ENCODE measurements around the gene CNGA2. TPM values are rescaled to one million over a fixed set of nuclear protein-coding genes. Genes with fewer than 3 reads are reported as not detected.

Gene CNGA2
- total and polyA plus RNA-seq, 2 experiments from 2014 or later = not detected

GRCh38 chrX:151727346-151727745 lies 7.2 kb upstream of the CNGA2 start:
- no peaks in the 10 kb centered on the region for H3K9me3 ChIP-seq (ENCODE audit: low read depth)
- H3K4me1 ChIP-seq (ENCODE audit: low read depth) = no peaks in the 10 kb centered on the region
- no peaks in the 10 kb centered on the region for H3K36me3 ChIP-seq
- H3K27me3 ChIP-seq = no peaks in the 10 kb centered on the region
- no peak for TF ChIP-seq CTCF (IDR thresholded peaks at IDR 0.05; ENCODE audit: low read depth, low read length)
- no peak for DNase-seq (ENCODE audit: low read depth in 1 of 2, low spot score in 1 of 2)
- H3K27ac ChIP-seq = no peak overlapping the region
- H3K4me3 ChIP-seq = no peak overlapping the region

- H3K4me1 ChIP-seq (ENCODE audit: low read depth) = no peaks in the 10 kb centered on the region
- TF ChIP-seq CTCF (IDR thresholded peaks at IDR 0.05; ENCODE audit: low read depth, low read length) = no peak
- H3K9me3 ChIP-seq (ENCODE audit: low read depth) = no peaks in the 10 kb centered on the region
Measured at GRCh38 chrX:151729056-151729725, 5.4 kb upstream of the CNGA2 start.

GRCh38 chrX:151735219-151735618 lies 673 bp downstream of the CNGA2 start:
- Histone ChIP-seq H3K9me3 (ENCODE audit: low read depth) (no peaks in the 10 kb centered on the region), H3K4me3 (no peak overlapping the region), H3K27me3 (no peaks in the 10 kb centered on the region), H3K36me3 (no peaks in the 10 kb centered on the region), H3K27ac (no peak overlapping the region), H3K4me1 (ENCODE audit: low read depth) (no peaks in the 10 kb centered on the region)
- no peak for TF ChIP-seq CTCF (IDR thresholded peaks at IDR 0.05; ENCODE audit: low read depth, low read length)
- no peak for DNase-seq (ENCODE audit: low read depth in 1 of 2, low spot score in 1 of 2)

More at GRCh38 chrX:151729056-151729725, 5.4 kb upstream of the CNGA2 start:
- Histone ChIP-seq H3K36me3 (no peaks in the 10 kb centered on the region), H3K27me3 (no peaks in the 10 kb centered on the region), H3K27ac (no peak overlapping the region), H3K4me3 (no peak overlapping the region)
- no peak for DNase-seq (ENCODE audit: low read depth in 1 of 2, low spot score in 1 of 2)

- H3K27ac ChIP-seq = no peak overlapping the region
- no peaks in the 10 kb centered on the region for H3K36me3 ChIP-seq
- TF ChIP-seq CTCF (IDR thresholded peaks at IDR 0.05; ENCODE audit: low read depth, low read length) = no peak
- H3K9me3 ChIP-seq (ENCODE audit: low read depth) = no peaks in the 10 kb centered on the region
- no peak overlapping the region for H3K4me3 ChIP-seq
- H3K27me3 ChIP-seq = no peaks in the 10 kb centered on the region
- H3K4me1 ChIP-seq (ENCODE audit: low read depth) = no peaks in the 10 kb centered on the region
- DNase-seq (ENCODE audit: low read depth in 1 of 2, low spot score in 1 of 2) = no peak
Measured at GRCh38 chrX:151736685-151737084, 2.1 kb downstream of the CNGA2 start.

GRCh38 chrX:151737494-151737893 lies 2.9 kb downstream of the CNGA2 start:
- no peak for TF ChIP-seq CTCF (IDR thresholded peaks at IDR 0.05; ENCODE audit: low read depth, low read length)
- H3K9me3 ChIP-seq (ENCODE audit: low read depth) = no peaks in the 10 kb centered on the region
- no peaks in the 10 kb centered on the region for H3K27me3 ChIP-seq
- no peak overlapping the region for H3K4me3 ChIP-seq
- no peaks in the 10 kb centered on the region for H3K36me3 ChIP-seq
- no peaks in the 10 kb centered on the region for H3K4me1 ChIP-seq (ENCODE audit: low read depth)
- DNase-seq (ENCODE audit: low read depth in 1 of 2, low spot score in 1 of 2) = no peak
- H3K27ac ChIP-seq = no peak overlapping the region

All from cardiac muscle cell (in vitro differentiated cells and primary cell).